K562 (cell line): ENCODE results near the gene LZTS2. TPM values are rescaled to one million over a fixed set of nuclear protein-coding genes. Genes with fewer than 3 reads are reported as not detected.

Experiments used
- ATAC-seq: fragments of 200-7000 bp; cut with Tn5 transposase; 3 replicates; pipeline ENCODE4 v1.9.1; 2020; ENCODE audit warnings: moderate library complexity
- BruUV-seq: library from RNA; stranded (reverse); fragments of 400-500 nt; replicated peaks from 2 replicates; lab custom pipeline; 2021; lab: Mats Ljungman, UMichigan
- CTCF ChIA-PET: fragments of 300-600 bp; formaldehyde crosslinking; extraction: SDS; loops from one replicate; lab custom pipeline; 2021; ENCODE audit warnings: low intra/inter-chr PET ratio; lab: Yijun Ruan, JAX
- POLR2A ChIA-PET: fragments of 300-600, 350-650 bp; sonication (Branson Sonifier 250); formaldehyde crosslinking; extraction: SDS; loops from one replicate; lab custom pipeline; 2021; ENCODE audit warnings: antibody characterized with exemption, inconsistent platforms; lab: Yijun Ruan, JAX
- DNase-seq, 4 experiments: peaks; one replicate each; pipeline versions ENCODE4 v3.0.0 to v3.0.0-alpha.2; 2011 to 2018; ENCODE audit warnings: low spot score in 3 of 4, mixed read lengths in 3 of 4; ENCODE audit errors: extremely low read depth in 1 of 4
- FAIRE-seq: peaks from 2 replicates; lab custom pipeline; 2011; peaks lifted over from hg19 to GRCh38; lab: Jason Lieb, UNC
- H2AFZ ChIP-seq: 2 replicates; pipeline ENCODE4 v1.6.0; 2011; ENCODE audit warnings: low read depth, low read length, control low read depth, inconsistent platforms
- H3K27ac ChIP-seq: fragments of 200-600 bp; 3 replicates; pipeline ENCODE4 v1.8.0; 2011; ENCODE audit warnings: low read depth, mild to moderate bottlenecking, control low read depth, inconsistent platforms, low read length, moderate library complexity, mixed read lengths; ENCODE audit errors: extremely low read depth
- H3K27me3 ChIP-seq, 2 experiments: fragments of 300-600 bp in 1 of 2; 2 replicates in 1 of 2; 3 replicates in 1 of 2; pipeline versions ENCODE4 v1.6.0 to v1.8.0; 2011; ENCODE audit warnings: inconsistent platforms in 2 of 2, low read length in 2 of 2, mild to moderate bottlenecking in 1 of 2, mixed read lengths in 1 of 2, moderate library complexity in 1 of 2; ENCODE audit not compliant: control insufficient read depth in 2 of 2, insufficient read depth in 2 of 2
- H3K36me3 ChIP-seq: fragments of 300-600 bp; 3 replicates; pipeline ENCODE4 v1.8.0; 2011; ENCODE audit warnings: mild to moderate bottlenecking, low read length, inconsistent platforms; ENCODE audit not compliant: control insufficient read depth, insufficient read depth
- H3K4me1 ChIP-seq, 2 experiments: fragments of 200-600 bp in 1 of 2; replicated peaks in 1 of 2; 2 replicates in 1 of 2; 3 replicates in 1 of 2; pipeline versions ENCODE4 v1.5.1 to v1.8.0; 2011; ENCODE audit warnings: inconsistent platforms in 2 of 2, low read length in 2 of 2, mild to moderate bottlenecking in 1 of 2, mixed read lengths in 1 of 2, moderate library complexity in 1 of 2; ENCODE audit not compliant: control insufficient read depth in 2 of 2, insufficient read depth in 2 of 2
- H3K4me2 ChIP-seq: 2 replicates; pipeline ENCODE4 v1.6.1; 2011; ENCODE audit warnings: low read length, control low read depth, inconsistent platforms, mixed read lengths; ENCODE audit not compliant: insufficient read depth
- H3K4me3 ChIP-seq: fragments of 200-600 bp; sonication (generic), shearing (Covaris generic); 2 replicates; pipeline ENCODE4 v1.5.1; 2016; ENCODE audit warnings: control low read depth, inconsistent platforms
- H3K79me2 ChIP-seq: fragments of 200-600 bp; 3 replicates; pipeline ENCODE4 v1.8.0; 2011; ENCODE audit warnings: low read length, inconsistent platforms; ENCODE audit not compliant: control insufficient read depth, insufficient read depth
- H3K9ac ChIP-seq, 2 experiments: 2 replicates each; pipeline versions ENCODE4 v1.6.0 to v1.6.1; 2011; ENCODE audit warnings: low read depth in 2 of 2, low read length in 2 of 2, control low read depth in 1 of 2, inconsistent platforms in 1 of 2, mild to moderate bottlenecking in 1 of 2, mixed read lengths in 1 of 2; ENCODE audit not compliant: insufficient read depth in 1 of 2
- H3K9me1 ChIP-seq: one replicate; pipeline ENCODE4 v1.6.0; 2011; ENCODE audit warnings: inconsistent platforms, mild to moderate bottlenecking, low read length, moderate library complexity; ENCODE audit not compliant: control insufficient read depth, insufficient read depth
- H3K9me3 ChIP-seq: replicated peaks from 2 replicates; pipeline ENCODE4 v1.5.1; 2011; ENCODE audit warnings: low read depth, low read length, inconsistent platforms; ENCODE audit not compliant: control insufficient read depth, insufficient read depth
- H4K20me1 ChIP-seq: replicated peaks from 2 replicates; pipeline ENCODE4 v1.6.1; 2011; ENCODE audit warnings: low read length, inconsistent platforms, mixed read lengths; ENCODE audit not compliant: control insufficient read depth, insufficient read depth
- CEBPB ChIP-seq: fragments of 450-650 bp; IDR thresholded peaks from 2 replicates; pipeline ENCODE4 v1.6.1; 2016; ENCODE audit warnings: missing genetic modification characterization, missing compliant biosample characterization
- MCM7 ChIP-seq, 2 experiments: fragments of 450-650 bp; IDR thresholded peaks; 2 replicates each; pipeline ENCODE4 v1.6.1; 2016 to 2018
- NEUROD1 ChIP-seq: fragments of 150-350 bp; IDR thresholded peaks from 2 replicates; pipeline ENCODE4 v1.6.1; 2014; ENCODE audit warnings: borderline replicate concordance, low read length, low read depth; ENCODE audit not compliant: partially characterized antibody
- SRSF9 ChIP-seq: fragments of 200-400 bp; formaldehyde crosslinking; IDR thresholded peaks from 2 replicates; pipeline ENCODE4 v1.6.1; 2017; ENCODE audit warnings: low read depth, low read length, borderline replicate concordance
- ZNF384 ChIP-seq: IDR thresholded peaks from 2 replicates; pipeline ENCODE4 v1.6.1; 2012; ENCODE audit warnings: low read depth, low read length, improper control_type of control experiment
- ZSCAN32 ChIP-seq: fragments of 450-650 bp; formaldehyde crosslinking; IDR thresholded peaks from 2 replicates; pipeline ENCODE4 v1.4.0; 2020; ENCODE audit warnings: mild to moderate bottlenecking, moderate library complexity
- WGBS: fragments of 100-300 bp; shearing (Covaris generic); methylation state at CpG from one replicate; pipeline ENCODE4 v1.1.6; 2016; ENCODE audit warnings: low coverage, mixed read lengths; ENCODE audit not compliant: insufficient coverage; ENCODE audit errors: missing lambda C conversion rate; 5-methylcytosine and 5-hydroxymethylcytosine counted together
- in situ Hi-C: fragments of 300-500 bp; cut with MboI; formaldehyde crosslinking; loops from 4 replicates; pipeline ENCODE4 v1.15.0; 2018; ENCODE audit warnings: inconsistent platforms, mixed read lengths
- intact Hi-C: fragments of 100-400 bp; cut with micrococcal nuclease; formaldehyde crosslinking; loops from 2 replicates; pipeline ENCODE4 v1.14.2; 2022
- polyA plus RNA-seq, 8 experiments: library from polyadenylated mRNA; depleted of rRNA in 4 of 8; stranded (reverse) in 5 of 8; unstranded in 3 of 8; fragments of >200 nt; fragmentation: Nextera tagmentation in 2 of 8; fragmentation: Illumina TruSeq in 1 of 8; extraction: Ambion mirVana in 2 of 8; extraction: Trizol in 1 of 8; gene quantifications; 2 replicates each; pipeline versions ENCODE4 v1.2.1 to v1.2.3, GENCODE V29; 2011 to 2014; ENCODE audit warnings: inconsistent platforms in 1 of 8, missing spikeins in 1 of 8
- total RNA-seq, 7 experiments: library from RNA; depleted of rRNA in 6 of 7; stranded (reverse); fragments of >200 nt in 6 of 7; fragmentation: Illumina TruSeq in 2 of 7; extraction: Trizol in 2 of 7; gene quantifications; 2 replicates each; pipeline versions ENCODE4 v1.2.1 to v1.2.3, GENCODE V29; 2011 to 2021; ENCODE audit warnings: low replicate concordance in 1 of 7
- TF ChIP-seq, protein P1 (sequence below), 2 experiments: fragments of 450-650 bp in 1 of 2; IDR thresholded peaks; 2 replicates each; pipeline ENCODE4 v1.6.1; 2011 to 2017; ENCODE audit warnings: low read depth in 2 of 2, antibody characterized with exemption in 1 of 2, borderline replicate concordance in 1 of 2, low read length in 1 of 2, mild to moderate bottlenecking in 1 of 2, mixed read lengths in 1 of 2; ENCODE audit not compliant: control insufficient read depth in 1 of 2
- TF ChIP-seq, protein P2 (sequence below): sonication (generic); formaldehyde crosslinking; IDR thresholded peaks from 2 replicates; pipeline ENCODE4 v1.8.1; 2023; ENCODE audit warnings: missing genetic modification reagents, mild to moderate bottlenecking, borderline replicate concordance

LZTS2 gene
- total and polyA plus RNA-seq, 9 of the 15 experiments (the other 6 are each of a cell fraction or from before 2014, with no cell fraction given) = 0.23 to 42.5 (median 14.7) TPM

- TF ChIP-seq, protein P1, sequence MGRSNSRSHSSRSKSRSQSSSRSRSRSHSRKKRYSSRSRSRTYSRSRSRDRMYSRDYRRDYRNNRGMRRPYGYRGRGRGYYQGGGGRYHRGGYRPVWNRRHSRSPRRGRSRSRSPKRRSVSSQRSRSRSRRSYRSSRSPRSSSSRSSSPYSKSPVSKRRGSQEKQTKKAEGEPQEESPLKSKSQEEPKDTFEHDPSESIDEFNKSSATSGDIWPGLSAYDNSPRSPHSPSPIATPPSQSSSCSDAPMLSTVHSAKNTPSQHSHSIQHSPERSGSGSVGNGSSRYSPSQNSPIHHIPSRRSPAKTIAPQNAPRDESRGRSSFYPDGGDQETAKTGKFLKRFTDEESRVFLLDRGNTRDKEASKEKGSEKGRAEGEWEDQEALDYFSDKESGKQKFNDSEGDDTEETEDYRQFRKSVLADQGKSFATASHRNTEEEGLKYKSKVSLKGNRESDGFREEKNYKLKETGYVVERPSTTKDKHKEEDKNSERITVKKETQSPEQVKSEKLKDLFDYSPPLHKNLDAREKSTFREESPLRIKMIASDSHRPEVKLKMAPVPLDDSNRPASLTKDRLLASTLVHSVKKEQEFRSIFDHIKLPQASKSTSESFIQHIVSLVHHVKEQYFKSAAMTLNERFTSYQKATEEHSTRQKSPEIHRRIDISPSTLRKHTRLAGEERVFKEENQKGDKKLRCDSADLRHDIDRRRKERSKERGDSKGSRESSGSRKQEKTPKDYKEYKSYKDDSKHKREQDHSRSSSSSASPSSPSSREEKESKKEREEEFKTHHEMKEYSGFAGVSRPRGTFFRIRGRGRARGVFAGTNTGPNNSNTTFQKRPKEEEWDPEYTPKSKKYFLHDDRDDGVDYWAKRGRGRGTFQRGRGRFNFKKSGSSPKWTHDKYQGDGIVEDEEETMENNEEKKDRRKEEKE (IDR thresholded peaks at IDR 0.05; ENCODE audit: borderline replicate concordance in 1 of 2, control insufficient read depth in 1 of 2, low read depth in 2 of 2, low read length in 1 of 2) = no peak
- no peak for TF ChIP-seq CEBPB (tag)
- TF ChIP-seq MCM7 (IDR thresholded peaks at IDR 0.05) = no peak
These were observed 30.1 kb downstream of the LZTS2 start (continued) for GRCh38 chr10:101029520-101030295.

- POLR2A ChIA-PET = interaction anchor here (0.6 to 1.7 kb wide), 3 partner anchors 11 to 27 kb away, joined by 3 to 6 read pairs (median 5); no protein-coding TSS in a partner anchor
- peak overlapping the region in 1 of 2 experiments; percentile 73; a peak in 2 of 4 replicates for H3K9ac ChIP-seq
- H3K9me1 ChIP-seq = no peaks in the 10 kb centered on the region
- WGBS = 17% methylated on average over 9 of the region's 25 CpGs
- no peaks in the 10 kb centered on the region for H3K79me2 ChIP-seq
- in situ Hi-C loops = no loop called here
- no peaks in the 10 kb centered on the region for H3K9me3 ChIP-seq
- peaks cover 2 to 4% of the 10 kb centered on the region in 2 experiments; a peak in 4 of 5 replicates for H3K27me3 ChIP-seq
- no peak overlapping the region for H3K27ac ChIP-seq
- FAIRE-seq = no peak
- peak overlapping the region; percentile 72 for H2AFZ ChIP-seq
- H3K36me3 ChIP-seq = no peaks in the 10 kb centered on the region
- TF ChIP-seq ZSCAN32 (CRISPR knock-in tag) = no peak
- TF ChIP-seq SRSF9 = no peak
- TF ChIP-seq NEUROD1 = no peak
- no peak for TF ChIP-seq ZNF384
- TF ChIP-seq, protein P2, sequence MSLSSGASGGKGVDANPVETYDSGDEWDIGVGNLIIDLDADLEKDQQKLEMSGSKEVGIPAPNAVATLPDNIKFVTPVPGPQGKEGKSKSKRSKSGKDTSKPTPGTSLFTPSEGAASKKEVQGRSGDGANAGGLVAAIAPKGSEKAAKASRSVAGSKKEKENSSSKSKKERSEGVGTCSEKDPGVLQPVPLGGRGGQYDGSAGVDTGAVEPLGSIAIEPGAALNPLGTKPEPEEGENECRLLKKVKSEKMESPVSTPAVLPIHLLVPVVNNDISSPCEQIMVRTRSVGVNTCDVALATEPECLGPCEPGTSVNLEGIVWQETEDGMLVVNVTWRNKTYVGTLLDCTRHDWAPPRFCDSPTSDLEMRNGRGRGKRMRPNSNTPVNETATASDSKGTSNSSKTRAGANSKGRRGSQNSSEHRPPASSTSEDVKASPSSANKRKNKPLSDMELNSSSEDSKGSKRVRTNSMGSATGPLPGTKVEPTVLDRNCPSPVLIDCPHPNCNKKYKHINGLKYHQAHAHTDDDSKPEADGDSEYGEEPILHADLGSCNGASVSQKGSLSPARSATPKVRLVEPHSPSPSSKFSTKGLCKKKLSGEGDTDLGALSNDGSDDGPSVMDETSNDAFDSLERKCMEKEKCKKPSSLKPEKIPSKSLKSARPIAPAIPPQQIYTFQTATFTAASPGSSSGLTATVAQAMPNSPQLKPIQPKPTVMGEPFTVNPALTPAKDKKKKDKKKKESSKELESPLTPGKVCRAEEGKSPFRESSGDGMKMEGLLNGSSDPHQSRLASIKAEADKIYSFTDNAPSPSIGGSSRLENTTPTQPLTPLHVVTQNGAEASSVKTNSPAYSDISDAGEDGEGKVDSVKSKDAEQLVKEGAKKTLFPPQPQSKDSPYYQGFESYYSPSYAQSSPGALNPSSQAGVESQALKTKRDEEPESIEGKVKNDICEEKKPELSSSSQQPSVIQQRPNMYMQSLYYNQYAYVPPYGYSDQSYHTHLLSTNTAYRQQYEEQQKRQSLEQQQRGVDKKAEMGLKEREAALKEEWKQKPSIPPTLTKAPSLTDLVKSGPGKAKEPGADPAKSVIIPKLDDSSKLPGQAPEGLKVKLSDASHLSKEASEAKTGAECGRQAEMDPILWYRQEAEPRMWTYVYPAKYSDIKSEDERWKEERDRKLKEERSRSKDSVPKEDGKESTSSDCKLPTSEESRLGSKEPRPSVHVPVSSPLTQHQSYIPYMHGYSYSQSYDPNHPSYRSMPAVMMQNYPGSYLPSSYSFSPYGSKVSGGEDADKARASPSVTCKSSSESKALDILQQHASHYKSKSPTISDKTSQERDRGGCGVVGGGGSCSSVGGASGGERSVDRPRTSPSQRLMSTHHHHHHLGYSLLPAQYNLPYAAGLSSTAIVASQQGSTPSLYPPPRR (CRISPR knock-in tag) = no peak
- TF ChIP-seq, all 486 proteins: peak for 0
- CTCF ChIA-PET = no interaction called here
- Histone ChIP-seq H3K4me3 (peak overlapping the region; percentile 4; the same call in 1 of the 2 replicates), H3K4me2 (peak overlapping the region; percentile 66), H4K20me1 (no peaks in the 10 kb centered on the region), H3K4me1 (peaks cover 12 to 45% of the 10 kb centered on the region in 2 experiments)
- DNase-seq = no peak
- no peak for ATAC-seq
- BruUV-seq = no TSS peak
- intact Hi-C loops = loop anchor here (5.0 to 10.0 kb wide), 2 partner anchors 37 to 414 kb away; no protein-coding TSS in a partner anchor
These were observed 31.0 kb downstream of the LZTS2 start for GRCh38 chr10:101030496-101031127.
